ENCODE measurements around the gene DHX36. TPM values are rescaled to one million over a fixed set of nuclear protein-coding genes. Genes with fewer than 3 reads are reported as not detected.

The DHX36 gene
- total RNA-seq, 1 donor from 2014 or later = 131 TPM

GRCh38 chr3:154290187-154290586 is 34.1 kb downstream of the DHX36 start:
- DNase-seq = no peak

- no peak for DNase-seq
Measured at GRCh38 chr3:154285221-154285620, 39.1 kb downstream of the DHX36 start.

GRCh38 chr3:154280161-154280560 is 44.1 kb downstream of the DHX36 start:
- no peak for DNase-seq

GRCh38 chr3:154275965-154276364 is 48.3 kb downstream of the DHX36 start:
- no peak for DNase-seq

- no peak for DNase-seq
Measured at GRCh38 chr3:154275292-154275691, 49.0 kb downstream of the DHX36 start.

GRCh38 chr3:154274348-154274747 is 49.9 kb downstream of the DHX36 start:
- DNase-seq = no peak

GRCh38 chr3:154273381-154273780 is 50.9 kb downstream of the DHX36 start:
- no peak for DNase-seq

- no peak for DNase-seq
Measured at GRCh38 chr3:154254527-154254926, 69.8 kb downstream of the DHX36 start.

- peak; percentile 76 for DNase-seq
Measured at GRCh38 chr3:154252759-154253638, 71.3 kb downstream of the DHX36 start.

- no peak for DNase-seq
Measured at GRCh38 chr3:154251610-154252009, 72.7 kb downstream of the DHX36 start.

GRCh38 chr3:154250291-154250690 is 74.0 kb downstream of the DHX36 start:
- no peak for DNase-seq

- DNase-seq = no peak
Measured at GRCh38 chr3:154247806-154248415, 76.4 kb downstream of the DHX36 start.

- no peak for DNase-seq
Measured at GRCh38 chr3:154244644-154245043, 79.6 kb downstream of the DHX36 start.

GRCh38 chr3:154243353-154243752 is 80.9 kb downstream of the DHX36 start:
- DNase-seq = no peak

GRCh38 chr3:154242766-154243165 is 81.5 kb downstream of the DHX36 start:
- no peak for DNase-seq

GRCh38 chr3:154241496-154241895 is 82.8 kb downstream of the DHX36 start:
- DNase-seq = no peak

- DNase-seq = no peak
Measured at GRCh38 chr3:154240235-154240634, 84.1 kb downstream of the DHX36 start.

- DNase-seq = no peak
Measured at GRCh38 chr3:154236331-154236730, 88.0 kb downstream of the DHX36 start.

- DNase-seq = no peak
Measured at GRCh38 chr3:154235330-154235729, 89.0 kb downstream of the DHX36 start.

- no peak for DNase-seq
Measured at GRCh38 chr3:154229217-154229590, 95.1 kb downstream of the DHX36 start.

- no peak for DNase-seq
Measured at GRCh38 chr3:154228561-154229216, 95.6 kb downstream of the DHX36 start.

GRCh38 chr3:154227531-154227930 is 96.8 kb downstream of the DHX36 start:
- DNase-seq = no peak

- no peak for DNase-seq
Measured at GRCh38 chr3:154225536-154225935, 98.8 kb downstream of the DHX36 start.

All from occipital lobe (tissue), 2 donors.